Measurements from ENCODE around the gene FANCC. TPM values are rescaled to one million over a fixed set of nuclear protein-coding genes. Genes with fewer than 3 reads are reported as not detected.

The FANCC gene
- total and polyA plus RNA-seq, 2 of the 13 experiments (the other 11 are each of a cell fraction or from before 2014, with no cell fraction given), result 7.4 to 8.6 TPM

- TF ChIP-seq CSRNP2 (CRISPR knock-in tag; conservative IDR thresholded peaks at IDR 0.05; ENCODE audit: low read depth) (no peak), ZNF841 (CRISPR knock-in tag; IDR thresholded peaks at IDR 0.05; ENCODE audit: borderline replicate concordance) (no peak), NR0B2 (CRISPR knock-in tag; IDR thresholded peaks at IDR 0.05) (no peak), FOXM1 (CRISPR knock-in tag; IDR thresholded peaks at IDR 0.05) (no peak), MTF2 (CRISPR knock-in tag; IDR thresholded peaks at IDR 0.05; ENCODE audit: borderline replicate concordance) (no peak), PAF1 (CRISPR knock-in tag; IDR thresholded peaks at IDR 0.05) (no peak), KMT2B (CRISPR knock-in tag; IDR thresholded peaks at IDR 0.05) (no peak), TOPORS (CRISPR knock-in tag; IDR thresholded peaks at IDR 0.05) (no peak), ZNF354B (CRISPR knock-in tag; IDR thresholded peaks at IDR 0.05) (no peak), CC2D1A (CRISPR knock-in tag; IDR thresholded peaks at IDR 0.05) (no peak), ZNF652 (CRISPR knock-in tag; IDR thresholded peaks at IDR 0.05; ENCODE audit: borderline replicate concordance, low read depth) (no peak), PRDM15 (CRISPR knock-in tag; IDR thresholded peaks at IDR 0.05) (no peak), KDM6A (CRISPR knock-in tag; IDR thresholded peaks at IDR 0.05; ENCODE audit: low read depth) (no peak), AHDC1 (CRISPR knock-in tag; IDR thresholded peaks at IDR 0.05; ENCODE audit: borderline replicate concordance) (no peak; the same call in 1 of the 2 replicates), ZBTB37 (CRISPR knock-in tag; IDR thresholded peaks at IDR 0.05) (no peak), MED1 (CRISPR knock-in tag; IDR thresholded peaks at IDR 0.05) (peak; percentile 58; the same call in 1 of the 2 replicates), NBN (conservative IDR thresholded peaks at IDR 0.05) (no peak)
Observed at GRCh38 chr9:95070549-95071021, 246.9 kb downstream of the FANCC start (continued).
